D341Med (cell line): ENCODE measurements around the gene MTMR2.
"Not testable (repeated sequence)": the region's sequence is repeated elsewhere in the genome, so short reads cannot be mapped to it uniquely, and the experiment has no call there.

Experiments used
- DNase-seq: peaks from one replicate; pipeline ENCODE4 v3.0.0; 2012; ENCODE audit warnings: low spot score

Gene MTMR2

DNA sequence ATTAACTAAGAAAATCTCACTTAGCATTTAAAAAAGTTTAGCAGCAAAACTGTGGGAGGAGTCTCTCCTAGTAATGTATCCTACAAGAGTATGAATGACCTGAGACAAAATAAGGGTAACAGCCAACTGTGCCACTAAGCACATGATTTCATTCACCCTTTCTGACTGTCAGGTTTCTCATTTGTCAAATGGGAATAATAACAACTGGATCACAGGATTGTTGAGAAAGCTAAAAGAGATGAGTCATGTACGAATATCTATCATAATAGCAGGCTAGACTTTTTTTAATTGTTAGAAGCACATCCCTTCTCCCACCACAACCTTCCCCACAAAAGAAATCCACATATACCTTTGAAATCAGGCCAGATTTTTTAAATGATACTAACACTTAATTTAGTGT, 39.5 kb downstream of the MTMR2 start:
- DNase-seq: no peak

DNA sequence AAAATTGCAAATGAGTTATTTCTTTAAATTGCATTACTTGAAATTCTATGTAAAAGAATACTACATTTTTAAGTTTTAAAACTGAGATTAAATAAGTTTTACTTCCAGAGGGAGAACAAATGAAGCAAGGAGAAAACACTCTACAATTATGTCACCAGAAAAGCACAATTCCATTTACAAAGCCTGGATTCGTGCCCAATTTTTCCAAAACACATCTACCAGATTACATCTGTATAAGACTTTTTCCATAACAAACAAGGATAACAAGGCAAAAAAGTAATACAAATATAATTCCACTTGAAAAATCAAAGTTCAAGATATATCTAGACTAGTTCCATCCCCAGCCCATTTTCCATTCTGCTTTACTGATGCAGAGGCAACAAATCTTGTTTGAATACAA, 40.5 kb downstream of the MTMR2 start:
- no peak for DNase-seq

DNA sequence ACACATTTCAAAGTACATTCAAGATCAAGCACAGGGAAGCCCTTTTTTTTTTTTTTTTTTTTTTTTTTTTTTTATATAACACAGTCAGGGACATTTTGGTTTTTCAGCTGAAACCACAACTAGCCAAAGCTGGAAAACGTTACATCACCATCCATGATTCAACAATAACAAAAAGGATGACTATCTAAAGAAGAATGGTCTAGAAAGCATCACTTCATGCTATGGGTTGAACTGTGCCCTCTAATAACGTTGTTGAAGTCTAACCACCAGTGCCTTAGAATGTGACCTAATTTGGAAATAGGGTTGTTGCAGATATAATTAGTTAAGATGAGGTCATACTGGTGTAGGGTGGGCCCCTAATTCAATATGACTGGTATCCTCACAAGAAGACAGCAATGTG, 46.6 kb downstream of the MTMR2 start:
- no peak for DNase-seq

DNA sequence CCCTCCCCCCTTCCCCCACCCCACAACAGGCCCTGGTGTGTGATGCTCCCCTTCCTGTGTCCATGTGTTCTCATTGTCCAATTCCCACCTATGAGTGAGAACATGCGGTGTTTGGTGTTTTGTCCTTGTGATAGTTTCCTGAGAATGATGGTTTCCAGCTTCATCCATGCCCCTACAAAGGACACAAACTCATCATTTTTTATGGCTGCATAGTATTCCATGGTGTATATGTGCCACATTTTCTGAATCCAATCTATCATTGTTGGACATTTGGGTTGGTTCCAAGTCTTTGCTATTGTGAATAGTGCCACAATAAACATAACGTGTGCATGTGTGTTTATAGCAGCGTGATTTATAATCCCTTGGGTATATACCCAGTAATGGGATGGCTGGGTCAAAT, 53.0 kb downstream of the MTMR2 start:
- DNase-seq: not testable (repeated sequence)

DNA sequence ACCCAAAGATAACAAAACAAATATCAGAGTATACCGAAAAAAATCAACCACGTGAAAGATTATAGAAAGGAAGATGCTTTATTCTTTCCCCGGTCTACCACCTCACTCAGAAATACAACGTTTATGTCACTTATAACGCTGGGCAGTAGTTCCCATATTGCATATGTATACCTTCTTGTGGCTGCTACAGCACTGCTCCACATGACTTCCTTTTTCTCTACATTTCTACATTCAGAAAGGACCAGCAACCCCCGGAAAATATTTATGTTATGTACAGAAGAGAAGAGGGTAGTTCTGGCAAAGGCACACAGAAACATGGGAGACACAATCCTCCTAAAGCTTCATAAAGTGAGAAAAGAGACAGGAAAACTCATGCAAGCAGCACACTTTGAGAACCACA, 56.8 kb downstream of the MTMR2 start:
- DNase-seq: no peak

DNA sequence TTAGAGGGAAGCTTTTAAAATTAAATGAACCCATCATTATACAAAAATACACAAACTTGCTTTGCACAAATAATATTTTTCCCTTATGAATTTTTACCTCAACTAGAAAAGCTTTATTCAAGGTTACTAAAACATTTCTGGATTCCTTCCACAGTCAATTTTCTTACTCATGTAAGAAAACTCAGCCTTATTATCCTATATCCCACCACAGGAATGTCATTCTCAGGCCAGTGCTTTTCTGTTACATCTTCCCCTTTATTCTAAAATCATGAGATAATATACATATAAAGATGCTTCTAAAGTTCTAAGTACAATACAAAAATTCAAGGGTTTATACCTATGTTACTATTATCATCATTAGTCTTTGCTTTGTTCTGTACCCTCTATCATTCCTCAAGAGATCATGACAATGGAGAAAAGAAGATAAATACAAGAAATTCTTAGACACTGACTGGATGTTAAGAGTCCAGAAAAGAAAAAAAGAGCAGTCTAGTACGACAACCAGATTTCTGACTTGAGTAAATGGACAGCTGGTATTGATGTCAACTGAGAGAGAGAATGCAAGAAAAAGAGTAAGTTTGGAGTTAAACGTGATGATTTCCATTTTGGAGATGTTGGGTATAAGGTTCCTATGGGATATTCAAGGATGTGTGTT, 60.3 kb downstream of the MTMR2 start:
- no peak for DNase-seq

DNA sequence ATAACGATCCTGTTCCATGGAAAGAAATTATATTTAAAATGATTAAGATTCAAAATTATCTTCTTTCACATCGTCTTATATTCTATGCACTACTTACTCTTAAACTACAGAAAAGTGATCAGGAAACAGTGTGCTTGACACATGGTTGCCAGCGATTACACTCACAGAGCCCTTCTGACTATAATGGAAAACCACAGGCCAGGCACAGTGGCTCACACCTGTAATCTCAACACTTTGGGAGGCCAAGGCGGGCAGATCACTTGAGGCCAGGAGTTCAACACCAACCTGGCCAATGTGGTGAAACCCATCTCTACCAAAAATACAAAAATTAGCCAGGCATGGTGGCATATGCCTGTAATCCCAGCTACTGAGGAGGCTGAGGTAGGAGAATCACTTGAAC, 63.9 kb downstream of the MTMR2 start:
- not testable (repeated sequence) for DNase-seq

DNA sequence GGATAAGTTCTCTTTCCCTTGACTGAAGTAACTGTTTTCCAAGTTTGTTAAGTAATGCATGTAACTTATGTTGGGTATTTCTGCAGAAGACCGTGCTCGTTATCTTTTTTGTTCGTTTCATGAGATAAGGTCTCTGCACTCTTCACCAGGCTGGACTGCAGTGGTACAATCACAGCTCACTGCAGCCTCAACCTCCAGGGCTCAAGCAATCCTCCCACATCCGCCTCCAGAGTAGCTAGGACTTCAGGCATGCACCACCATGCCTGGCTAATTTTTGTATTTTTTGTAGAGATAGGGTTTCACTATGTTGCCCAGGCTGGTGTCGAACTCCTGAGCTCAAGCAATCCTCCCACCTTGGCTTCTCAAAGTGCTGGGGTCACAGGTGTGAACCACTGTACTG, 69.5 kb downstream of the MTMR2 start:
- DNase-seq: not testable (repeated sequence)

DNA sequence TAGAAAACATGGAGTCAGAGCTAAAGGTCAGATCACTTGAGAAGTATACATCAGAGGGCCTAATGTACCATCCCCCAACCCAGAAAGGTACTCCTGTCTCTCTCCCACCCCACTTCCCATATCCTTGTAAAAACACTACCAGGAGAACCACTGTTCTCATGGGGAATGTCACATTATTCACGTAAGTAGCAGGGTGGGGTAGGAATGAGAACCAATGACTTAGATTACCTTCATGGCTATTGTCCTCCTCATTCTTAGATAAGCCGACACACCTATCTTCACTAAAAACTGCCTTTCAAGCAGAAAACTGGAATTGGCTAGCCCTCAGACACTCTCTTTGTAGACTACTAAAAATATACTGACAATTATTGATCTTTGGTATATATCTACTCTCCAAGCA, 70.0 kb downstream of the MTMR2 start:
- no peak for DNase-seq

DNA sequence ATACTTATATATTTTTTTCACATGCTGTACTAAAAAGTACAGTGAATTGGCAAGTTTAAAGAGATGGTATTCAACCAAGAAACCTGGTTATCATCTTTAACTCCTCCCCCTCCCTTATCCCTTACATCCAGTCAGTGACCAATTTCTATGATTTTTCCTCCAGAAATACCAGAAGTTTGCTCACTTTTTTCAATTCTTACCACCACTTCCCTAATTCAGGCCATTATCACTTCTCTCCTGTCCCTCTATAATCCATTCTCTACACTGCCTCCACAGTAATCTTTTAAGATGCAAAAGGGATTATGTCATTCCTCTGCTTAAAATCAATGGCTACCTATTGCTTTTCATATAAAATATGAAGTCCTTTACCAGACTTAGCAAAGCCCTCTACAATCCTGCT, 70.8 kb downstream of the MTMR2 start:
- peak; percentile 18 for DNase-seq

DNA sequence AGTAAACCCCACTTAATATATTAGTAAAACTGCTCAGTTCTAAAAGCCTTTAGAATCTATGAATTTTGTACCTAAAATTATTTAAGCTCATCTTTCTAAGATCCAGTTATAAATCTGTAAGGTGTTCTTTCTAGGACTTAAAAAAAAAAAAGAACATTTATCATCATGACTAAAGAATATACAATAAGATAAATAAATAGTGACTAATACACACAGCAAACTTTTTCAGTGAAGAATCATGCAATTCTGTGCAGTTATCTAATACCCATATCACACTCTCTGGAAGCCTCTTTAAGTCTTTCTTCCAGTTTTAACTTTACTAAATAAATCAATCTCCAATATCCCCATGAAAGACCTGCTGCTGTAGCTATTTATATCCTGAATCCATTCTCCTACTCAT, 73.8 kb downstream of the MTMR2 start:
- DNase-seq: no peak

DNA sequence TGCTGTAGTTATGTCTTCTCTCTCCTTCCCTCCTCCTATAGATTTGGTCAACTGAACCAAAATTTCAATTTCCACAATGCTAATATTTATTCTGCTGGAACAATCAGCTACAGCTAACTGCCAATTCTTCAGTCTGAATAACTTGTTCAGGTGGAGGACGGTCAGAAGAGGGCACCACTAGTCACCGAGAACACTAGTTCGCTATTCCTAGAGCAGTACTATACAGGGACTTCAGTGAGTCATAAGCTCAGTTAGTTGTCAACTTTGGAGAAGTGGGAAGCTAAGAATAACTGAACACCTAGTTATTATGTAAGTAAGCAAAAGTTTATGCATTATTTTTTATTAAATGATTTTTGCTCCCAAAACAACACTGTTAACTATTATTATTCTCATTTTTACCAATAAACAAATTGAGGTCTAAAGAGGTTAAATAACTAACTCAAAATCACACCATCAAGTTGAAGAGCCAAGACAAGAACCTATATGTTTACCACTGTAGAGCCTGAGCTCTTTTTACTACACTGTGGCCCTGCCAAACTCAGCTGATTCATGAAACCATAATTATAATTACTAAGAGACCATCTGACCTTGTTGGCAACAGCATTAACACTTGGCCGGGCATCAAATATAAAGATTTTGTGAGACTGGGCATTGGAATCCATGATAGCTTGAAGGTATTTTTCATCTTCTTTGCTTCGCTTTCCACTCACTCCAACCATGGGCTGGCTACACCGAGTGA, 74.7 kb downstream of the MTMR2 start:
- DNase-seq: peak; percentile 49

DNA sequence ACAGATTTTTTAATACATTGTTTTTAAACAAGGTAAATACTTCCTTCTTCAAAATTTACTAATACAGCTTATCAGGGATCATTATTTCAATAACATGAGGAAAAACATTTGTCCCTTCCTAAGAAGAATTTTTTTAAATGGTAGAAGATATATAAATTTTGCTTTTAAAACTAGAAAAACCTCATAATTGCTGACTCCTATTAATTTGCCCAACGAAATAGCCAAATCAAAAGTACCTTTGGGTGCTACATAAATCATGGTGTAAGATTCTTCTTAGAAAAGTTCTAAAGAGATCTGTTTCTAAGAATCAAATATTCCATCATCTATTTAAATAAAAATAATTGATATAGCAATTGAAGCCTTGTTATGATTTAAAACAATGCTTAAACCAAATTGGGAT, 78.7 kb downstream of the MTMR2 start:
- no peak for DNase-seq

DNA sequence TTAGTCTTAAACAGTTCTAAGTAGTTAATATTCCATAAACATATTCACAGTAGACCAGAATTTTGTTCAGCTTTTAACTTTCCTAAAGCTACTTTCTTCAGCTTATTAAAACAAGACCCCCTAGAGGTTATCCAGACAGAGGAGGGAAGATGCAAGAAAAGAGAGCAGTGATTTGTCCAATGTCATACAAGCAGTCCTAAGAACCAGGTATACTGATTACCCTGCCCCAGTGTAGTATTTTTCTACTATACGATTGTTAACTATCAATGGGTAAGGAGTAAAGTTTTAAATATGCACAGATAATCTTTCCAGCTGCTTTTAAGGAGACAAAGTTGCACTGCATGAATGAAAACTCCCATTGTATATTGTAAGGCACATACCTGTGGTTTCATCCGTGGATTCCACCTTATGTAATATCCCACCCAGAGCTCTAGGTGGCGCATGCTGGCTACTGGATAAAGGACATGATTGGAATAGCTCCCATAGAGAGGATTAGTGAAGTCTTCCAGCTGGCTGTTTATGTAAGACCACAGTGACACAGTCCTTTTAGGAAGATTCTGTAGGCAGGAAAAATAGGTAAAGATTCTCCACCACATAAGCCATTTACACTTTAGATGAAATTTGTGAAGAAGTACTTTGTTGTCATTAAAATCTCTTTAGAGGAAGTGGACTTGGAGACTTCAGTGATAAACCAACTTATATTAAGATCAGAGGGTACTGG, 88.0 kb downstream of the MTMR2 start:
- peak; percentile 76 for DNase-seq

DNA sequence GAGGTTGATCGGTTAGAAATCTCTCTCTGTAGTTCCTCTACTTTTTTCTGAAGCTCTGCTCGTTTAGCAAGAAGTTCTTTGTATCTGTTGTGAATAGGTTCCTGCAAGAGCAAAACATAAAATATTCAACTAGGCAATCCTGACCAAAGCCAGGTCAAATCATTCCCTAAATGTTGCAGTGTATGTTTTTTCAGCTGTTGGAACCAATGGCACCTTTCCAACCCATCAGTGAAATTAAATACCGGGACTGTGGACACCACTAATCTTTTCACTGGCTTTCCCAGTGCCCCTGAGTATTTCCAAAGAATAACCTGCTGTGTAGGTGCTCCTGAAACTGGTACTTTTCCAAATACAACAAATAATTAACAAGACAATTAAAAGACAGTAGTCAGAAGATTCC, 88.6 kb downstream of the MTMR2 start:
- no peak for DNase-seq

DNA sequence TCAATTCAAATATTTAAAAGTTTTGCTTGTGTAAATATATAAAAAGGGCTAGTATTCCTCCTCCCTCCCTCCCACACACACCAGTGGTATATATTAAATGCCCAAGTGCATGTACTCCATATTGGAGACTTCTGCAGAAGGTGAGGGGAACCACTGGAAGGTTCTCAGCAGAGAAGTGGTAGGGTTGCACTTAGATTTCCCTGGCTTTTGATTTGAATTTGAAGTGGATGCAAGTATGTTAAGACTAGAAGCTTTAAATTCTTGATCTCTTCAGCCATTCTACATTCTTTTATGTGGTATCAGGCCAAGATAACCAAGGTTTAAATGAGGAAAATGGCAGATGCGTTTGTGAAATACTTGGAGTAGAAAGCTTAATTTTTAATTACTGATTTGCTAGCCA, 90.5 kb downstream of the MTMR2 start:
- no peak for DNase-seq

DNA sequence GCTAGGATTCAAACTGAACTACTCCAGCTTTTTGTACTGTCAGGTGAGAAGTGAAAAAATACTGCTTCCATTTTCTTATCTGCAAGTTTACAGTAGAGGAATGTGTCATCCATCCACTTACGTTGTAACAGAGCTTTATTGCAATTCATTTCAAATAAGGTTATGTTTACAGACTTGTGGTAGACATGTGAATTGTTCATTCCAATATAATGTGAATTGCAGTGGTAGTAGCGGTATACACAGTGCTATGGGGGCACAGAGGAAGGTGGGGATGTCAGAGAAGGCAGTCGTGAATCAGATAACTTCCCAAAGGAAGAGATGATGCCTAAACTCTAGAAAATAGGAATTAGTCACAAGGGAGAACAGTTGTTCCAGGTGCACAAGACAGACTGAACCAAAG, 91.1 kb downstream of the MTMR2 start:
- no peak for DNase-seq

DNA sequence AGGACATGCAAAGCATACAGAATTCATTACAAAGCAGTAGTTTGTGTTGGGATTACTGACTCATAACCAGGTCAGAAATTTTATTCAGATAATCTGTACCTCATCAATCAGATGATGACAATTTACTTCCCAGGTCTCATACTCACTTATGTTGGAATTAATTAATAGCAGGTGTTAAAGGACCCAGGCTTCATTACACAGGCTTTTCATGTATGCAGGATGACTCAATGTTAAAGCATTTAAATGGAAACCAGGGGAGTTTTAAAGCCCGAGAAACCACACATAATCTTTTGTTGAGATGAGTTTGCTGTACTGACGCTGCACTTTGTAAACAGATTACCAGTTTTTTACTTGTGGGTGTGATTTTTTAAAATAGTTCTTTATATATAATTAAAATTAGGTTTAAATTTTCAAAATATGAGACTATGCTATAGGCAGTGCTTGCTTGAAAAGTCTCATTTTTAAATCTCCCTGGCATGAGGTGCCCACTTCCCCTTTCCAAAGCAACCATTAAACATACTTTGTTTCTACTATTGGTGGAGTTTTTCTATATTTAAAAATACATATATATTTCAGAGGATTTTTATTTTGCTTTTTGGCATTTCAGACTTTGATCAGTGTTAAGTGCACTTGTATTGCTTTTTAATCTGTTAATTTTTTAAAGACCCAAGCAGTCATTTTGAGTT, 92.6 kb downstream of the MTMR2 start:
- DNase-seq: no peak

DNA sequence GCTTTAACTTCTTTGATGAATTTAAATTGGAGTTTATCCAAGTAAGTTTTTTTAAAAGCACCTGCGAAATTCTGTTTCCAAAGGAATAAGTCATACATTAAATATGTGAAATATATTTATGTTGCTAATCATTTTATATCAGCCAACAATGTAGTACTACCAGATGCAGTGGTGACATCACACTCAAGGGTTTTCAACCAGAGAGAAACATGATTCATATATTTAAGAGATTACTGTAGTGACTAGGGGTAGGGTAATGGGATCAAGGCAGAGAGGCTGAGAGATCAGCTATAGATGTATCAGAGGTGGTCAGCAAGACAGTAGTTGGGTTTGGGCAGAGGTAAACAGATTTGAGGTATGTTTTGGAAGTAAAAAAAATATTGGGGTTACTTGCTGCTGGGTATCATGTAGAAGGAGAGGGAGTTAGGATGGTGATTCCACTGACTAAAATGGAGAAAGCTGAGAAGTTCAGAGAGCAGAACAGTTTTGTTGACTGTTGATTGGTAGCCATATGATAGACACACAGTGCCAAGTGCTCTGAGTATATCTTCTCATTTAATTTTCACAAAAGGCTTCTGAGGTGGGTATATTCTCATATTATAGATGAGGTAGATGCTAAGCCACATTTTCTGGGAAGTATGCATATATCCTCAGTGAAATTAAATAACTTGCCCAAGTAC, 94.2 kb downstream of the MTMR2 start:
- no peak for DNase-seq

DNA sequence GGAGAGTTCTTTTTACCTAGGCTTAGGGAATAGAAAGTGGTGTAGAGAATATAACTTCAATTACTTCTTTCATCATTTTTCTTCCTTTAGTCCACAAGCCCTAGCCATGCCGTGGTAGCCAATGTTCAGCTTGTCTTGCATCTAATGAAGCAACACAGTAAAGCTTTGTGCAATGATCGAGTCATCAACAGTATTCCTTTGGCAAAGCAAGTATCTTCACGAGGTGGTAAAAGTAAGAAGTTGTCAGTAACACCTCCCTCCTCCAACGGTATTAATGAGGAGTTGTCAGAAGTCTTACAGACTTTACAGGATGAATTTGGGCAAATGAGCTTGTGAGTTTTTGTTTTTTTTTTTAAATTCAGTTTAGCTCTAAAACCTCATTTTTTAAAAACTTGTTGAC, 96.2 kb downstream of the MTMR2 start:
- no peak for DNase-seq

DNA sequence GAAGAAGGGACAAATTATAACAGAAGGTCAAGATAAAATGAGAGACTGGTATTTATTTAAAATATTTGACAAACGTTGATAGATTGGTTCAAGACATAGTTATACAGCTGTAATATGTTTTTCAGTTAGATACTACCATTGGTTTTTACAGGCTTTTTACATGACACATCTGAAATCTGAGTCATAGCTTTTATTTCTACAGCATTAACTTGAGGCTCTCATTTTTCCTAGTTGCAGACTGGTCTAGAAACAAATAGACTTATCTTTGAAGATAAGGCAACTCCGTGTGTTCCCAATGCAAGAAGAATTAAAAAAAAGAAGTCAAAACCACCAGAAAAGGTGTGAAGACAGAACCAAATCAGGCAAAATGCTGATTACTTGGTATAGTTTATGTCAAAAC, 102.3 kb downstream of the MTMR2 start:
- DNase-seq: no peak

DNA sequence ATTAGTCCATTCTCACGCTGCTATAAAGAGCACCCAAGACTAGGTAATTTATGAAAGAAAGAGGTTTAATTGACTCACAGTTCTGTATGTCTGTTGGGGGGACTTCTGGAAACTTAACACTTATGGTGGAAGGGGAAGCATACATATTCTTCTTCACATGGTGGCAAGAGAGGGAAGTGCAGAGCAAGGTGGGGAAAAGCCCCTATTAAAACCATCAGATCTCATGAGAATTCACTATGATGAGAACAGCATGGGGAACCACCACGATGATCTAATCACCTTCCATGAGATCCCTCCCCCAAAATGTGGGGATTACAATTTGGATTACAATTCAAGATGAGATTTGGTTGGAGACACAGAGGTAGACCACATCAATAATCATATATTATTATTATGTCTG, 107.9 kb downstream of the MTMR2 start:
- DNase-seq: no peak
